H1 (cell line): ENCODE results near the gene PBX3. TPM values are rescaled to one million over a fixed set of nuclear protein-coding genes. Genes with fewer than 3 reads are reported as not detected.

Source experiments
- CBX8 ChIP-seq: fragments of 300-800, 300-1000 bp; sonication (generic); IDR thresholded peaks from 2 replicates; pipeline ENCODE4 v1.7.1; 2016; ENCODE audit warnings: low read depth, low read length, borderline replicate concordance
- POLR2AphosphoS5 ChIP-seq: IDR thresholded peaks from 2 replicates; pipeline ENCODE4 v1.6.1; 2011; ENCODE audit warnings: low read depth, low read length
- RXRA ChIP-seq: IDR thresholded peaks from 2 replicates; pipeline ENCODE4 v1.6.1; 2011; ENCODE audit warnings: low read depth, mild to moderate bottlenecking, low read length, moderate library complexity; ENCODE audit not compliant: insufficient read depth
- SP1 ChIP-seq: IDR thresholded peaks from 2 replicates; pipeline ENCODE4 v1.6.1; 2011; ENCODE audit warnings: low read depth, low read length
- polyA plus RNA-seq, 7 experiments: library from polyadenylated mRNA; depleted of rRNA in 3 of 7; stranded (reverse) in 5 of 7; unstranded in 2 of 7; fragments of >200 nt in 5 of 7; fragments of 200-250 nt in 2 of 7; gene quantifications; 1 replicate in 5 of 7; 2 replicates in 1 of 7; 4 replicates in 1 of 7; pipeline versions ENCODE4 v1.2.1 to v1.2.3, GENCODE V29; 2011 to 2013; ENCODE audit warnings: missing spikeins in 2 of 7, mixed read lengths in 2 of 7
- total RNA-seq: library from RNA; stranded (reverse); fragmentation: NEBNext Ultra II Directional; extraction: Animal tissue kit (Norgen Biotek cat#: 25700); gene quantifications from 2 replicates; pipeline ENCODE4 v1.2.1, GENCODE V29; 2021
- TF ChIP-seq, protein P1 (sequence below), 3 experiments: IDR thresholded peaks; 1 replicate in 2 of 3; 2 replicates in 1 of 3; pipeline versions ENCODE4 v1.5.1 to v1.6.1; 2011; ENCODE audit warnings: low read length in 3 of 3, mild to moderate bottlenecking in 3 of 3, inconsistent platforms in 2 of 3, low read depth in 1 of 3, moderate library complexity in 1 of 3; ENCODE audit not compliant: insufficient read depth in 1 of 3; ENCODE audit errors: control extremely low read depth in 1 of 3

Gene PBX3
- total and polyA plus RNA-seq, 2 of the 8 experiments (the other 6 are each of a cell fraction or from before 2014, with no cell fraction given): 22.7 to 44.3 TPM

DNA sequence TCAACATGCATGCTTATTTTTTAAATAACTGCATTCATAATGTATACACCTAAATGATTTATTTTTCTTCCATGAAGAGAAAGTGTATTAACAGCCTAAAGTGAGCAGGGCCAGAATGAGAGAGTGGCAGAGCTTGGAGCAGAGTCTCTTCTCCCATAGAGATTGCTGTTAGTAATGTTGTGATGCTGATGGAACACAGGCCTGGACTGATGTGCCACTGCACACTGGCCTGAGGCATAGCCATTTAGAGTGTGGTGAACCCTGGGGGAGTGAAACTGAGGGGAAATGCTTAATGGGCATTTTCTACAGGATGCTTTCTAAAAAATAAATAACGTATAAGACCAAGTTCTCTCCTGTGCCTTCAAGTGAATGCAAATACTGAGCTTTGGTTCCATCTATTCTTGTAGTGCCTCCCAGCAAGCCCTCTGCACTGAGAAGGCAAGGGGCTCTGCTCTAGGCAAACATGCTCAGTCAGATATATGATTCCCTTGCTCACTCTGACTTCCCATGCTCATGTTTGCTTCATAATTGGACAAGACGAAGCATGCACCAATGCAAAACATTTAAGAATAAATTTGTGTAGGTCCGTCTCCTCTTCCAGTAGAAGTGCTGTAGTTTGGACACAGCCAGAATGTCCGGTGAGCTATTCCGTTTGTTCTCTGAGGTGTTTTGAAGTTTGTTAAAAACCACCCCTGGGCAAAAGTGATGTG lies 185.7 kb downstream of the PBX3 start (continued):
- TF ChIP-seq, protein P1, sequence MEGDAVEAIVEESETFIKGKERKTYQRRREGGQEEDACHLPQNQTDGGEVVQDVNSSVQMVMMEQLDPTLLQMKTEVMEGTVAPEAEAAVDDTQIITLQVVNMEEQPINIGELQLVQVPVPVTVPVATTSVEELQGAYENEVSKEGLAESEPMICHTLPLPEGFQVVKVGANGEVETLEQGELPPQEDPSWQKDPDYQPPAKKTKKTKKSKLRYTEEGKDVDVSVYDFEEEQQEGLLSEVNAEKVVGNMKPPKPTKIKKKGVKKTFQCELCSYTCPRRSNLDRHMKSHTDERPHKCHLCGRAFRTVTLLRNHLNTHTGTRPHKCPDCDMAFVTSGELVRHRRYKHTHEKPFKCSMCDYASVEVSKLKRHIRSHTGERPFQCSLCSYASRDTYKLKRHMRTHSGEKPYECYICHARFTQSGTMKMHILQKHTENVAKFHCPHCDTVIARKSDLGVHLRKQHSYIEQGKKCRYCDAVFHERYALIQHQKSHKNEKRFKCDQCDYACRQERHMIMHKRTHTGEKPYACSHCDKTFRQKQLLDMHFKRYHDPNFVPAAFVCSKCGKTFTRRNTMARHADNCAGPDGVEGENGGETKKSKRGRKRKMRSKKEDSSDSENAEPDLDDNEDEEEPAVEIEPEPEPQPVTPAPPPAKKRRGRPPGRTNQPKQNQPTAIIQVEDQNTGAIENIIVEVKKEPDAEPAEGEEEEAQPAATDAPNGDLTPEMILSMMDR (IDR thresholded peaks at IDR 0.05; ENCODE audit: control extremely low read depth in 1 of 3, insufficient read depth in 1 of 3, low read depth in 1 of 3, low read length in 3 of 3): no peak
- TF ChIP-seq POLR2AphosphoS5 (no peak), SP1 (no peak), CBX8 (no peak), RXRA (no peak)
